ENCODE data around the gene MAPK13. TPM values are rescaled to one million over a fixed set of nuclear protein-coding genes. Genes with fewer than 3 reads are reported as not detected.

MAPK13 gene
- total RNA-seq, 1 experiment from 2014 or later: 47.3 TPM

DNA sequence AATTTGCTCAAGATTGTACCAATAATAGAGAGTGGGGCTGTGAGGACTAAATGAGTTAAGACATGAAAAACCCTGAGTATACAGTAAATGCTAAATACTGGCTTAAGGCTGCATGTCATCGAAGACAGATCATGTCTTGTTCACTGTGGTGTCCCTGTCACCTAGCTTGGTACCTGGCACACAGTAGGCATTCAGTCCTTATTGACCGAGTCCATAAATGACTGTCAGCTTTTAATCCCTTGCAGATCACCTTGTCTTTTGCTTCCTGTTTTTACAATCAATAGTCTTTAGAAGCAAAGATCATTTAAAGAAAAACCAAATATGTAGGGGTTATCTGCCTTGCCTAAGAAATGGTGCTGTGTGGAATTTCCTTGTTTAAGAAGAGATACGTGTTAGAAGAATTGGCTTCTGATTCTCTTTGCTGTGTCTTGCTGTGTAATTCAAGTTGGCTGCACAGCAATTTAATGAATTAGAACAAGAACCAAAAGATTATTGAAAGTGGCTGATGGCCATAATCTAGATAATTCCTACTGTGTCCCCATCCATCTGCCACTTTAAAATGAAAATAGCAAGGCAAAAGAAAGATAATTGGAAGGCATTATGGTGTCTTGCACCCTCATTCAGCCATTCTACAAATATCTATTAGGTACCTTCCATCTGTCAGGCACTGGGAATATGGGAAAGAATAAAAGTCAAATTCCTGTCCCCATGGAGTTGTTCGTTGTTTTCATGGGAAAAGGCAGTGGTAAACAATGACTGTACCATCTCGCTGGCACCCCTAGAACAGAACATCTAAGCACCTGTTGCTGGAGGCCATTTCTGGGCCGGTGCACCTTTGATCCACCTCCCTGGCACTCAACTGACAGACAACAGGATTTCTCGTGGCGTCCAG is 12.4 kb upstream of the MAPK13 start:
- Histone ChIP-seq H3K9me3 (ENCODE audit: control insufficient read depth in 1 of 2, insufficient read depth in 1 of 2, low read depth in 1 of 2, low read length in 2 of 2) (no peaks in the 10 kb centered on the region), H3K27ac (ENCODE audit: low read depth, low read length) (no peak overlapping the region), H3K27me3 (ENCODE audit: insufficient read depth, low read length) (no peaks in the 10 kb centered on the region), H3K79me2 (ENCODE audit: insufficient read depth, low read length) (no peaks in the 10 kb centered on the region), H3K36me3 (ENCODE audit: control insufficient read depth in 1 of 2, insufficient read depth in 2 of 2, low read length in 2 of 2) (no peaks in the 10 kb centered on the region), H2AFZ (ENCODE audit: low read depth, low read length, poor library complexity, severe bottlenecking) (no peak overlapping the region), H3K4me1 (ENCODE audit: control insufficient read depth in 1 of 2, insufficient read depth in 2 of 2, low read length in 2 of 2) (peaks cover 9 to 18% of the 10 kb centered on the region in 2 experiments; a peak in 3 of 4 replicates), H3K9me2 (ENCODE audit: insufficient read depth) (no peaks in the 10 kb centered on the region), H3K4me2 (ENCODE audit: low read length) (no peak overlapping the region), H4K20me1 (ENCODE audit: insufficient read depth) (no peaks in the 10 kb centered on the region), H3K9ac (ENCODE audit: low read length) (no peak overlapping the region), H3K4me3 (replicated peaks in 1 of 2; ENCODE audit: low read depth in 1 of 2, low read length in 2 of 2) (no peak overlapping the region)
- DNase-seq (ENCODE audit: low read depth, low spot score): no peak
- intact Hi-C loops (cut with micrococcal nuclease): no loop called here
- ChIA-PET RAD21 (ENCODE audit: low non-redundant PET in 1 of 2, low total read pairs in 2 of 2, uncharacterized antibody in 2 of 2, unreplicated experiment in 2 of 2) (no interaction called here), POLR2A (no interaction called here), CTCF (no interaction called here)
- BruUV-seq (replicated peaks): no TSS peak
- TF ChIP-seq, protein P1, sequence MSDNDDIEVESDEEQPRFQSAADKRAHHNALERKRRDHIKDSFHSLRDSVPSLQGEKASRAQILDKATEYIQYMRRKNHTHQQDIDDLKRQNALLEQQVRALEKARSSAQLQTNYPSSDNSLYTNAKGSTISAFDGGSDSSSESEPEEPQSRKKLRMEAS (IDR thresholded peaks at IDR 0.05): no peak
- TF ChIP-seq ZNF274 (IDR thresholded peaks at IDR 0.05; ENCODE audit: low read depth, low read length) (no peak), YY1 (IDR thresholded peaks at IDR 0.05; ENCODE audit: extremely low read depth, insufficient replicate concordance, low read depth, low read length) (no peak), EZH2phosphoT487 (IDR thresholded peaks at IDR 0.05; ENCODE audit: borderline replicate concordance) (no peak), SRF (IDR thresholded peaks at IDR 0.05; ENCODE audit: low read depth) (no peak), FOSL1 (IDR thresholded peaks at IDR 0.05; ENCODE audit: low read depth) (no peak), ZFX (IDR thresholded peaks at IDR 0.05) (no peak), SP1 (IDR thresholded peaks at IDR 0.05; ENCODE audit: low read depth) (no peak), EZH2 (IDR thresholded peaks at IDR 0.05) (no peak), TCF7L2 (IDR thresholded peaks at IDR 0.05; ENCODE audit: borderline replicate concordance, extremely low read depth, insufficient read depth, insufficient read length) (no peak), POLR2A (IDR thresholded peaks at IDR 0.05; ENCODE audit: borderline replicate concordance, extremely low read depth, insufficient read depth, insufficient read length) (no peak), CBX3 (IDR thresholded peaks at IDR 0.05; ENCODE audit: low read depth) (no peak), JUND (IDR thresholded peaks at IDR 0.05) (no peak), RAD21 (IDR thresholded peaks at IDR 0.05; ENCODE audit: low read depth) (no peak)
- TF ChIP-seq, protein P2, sequence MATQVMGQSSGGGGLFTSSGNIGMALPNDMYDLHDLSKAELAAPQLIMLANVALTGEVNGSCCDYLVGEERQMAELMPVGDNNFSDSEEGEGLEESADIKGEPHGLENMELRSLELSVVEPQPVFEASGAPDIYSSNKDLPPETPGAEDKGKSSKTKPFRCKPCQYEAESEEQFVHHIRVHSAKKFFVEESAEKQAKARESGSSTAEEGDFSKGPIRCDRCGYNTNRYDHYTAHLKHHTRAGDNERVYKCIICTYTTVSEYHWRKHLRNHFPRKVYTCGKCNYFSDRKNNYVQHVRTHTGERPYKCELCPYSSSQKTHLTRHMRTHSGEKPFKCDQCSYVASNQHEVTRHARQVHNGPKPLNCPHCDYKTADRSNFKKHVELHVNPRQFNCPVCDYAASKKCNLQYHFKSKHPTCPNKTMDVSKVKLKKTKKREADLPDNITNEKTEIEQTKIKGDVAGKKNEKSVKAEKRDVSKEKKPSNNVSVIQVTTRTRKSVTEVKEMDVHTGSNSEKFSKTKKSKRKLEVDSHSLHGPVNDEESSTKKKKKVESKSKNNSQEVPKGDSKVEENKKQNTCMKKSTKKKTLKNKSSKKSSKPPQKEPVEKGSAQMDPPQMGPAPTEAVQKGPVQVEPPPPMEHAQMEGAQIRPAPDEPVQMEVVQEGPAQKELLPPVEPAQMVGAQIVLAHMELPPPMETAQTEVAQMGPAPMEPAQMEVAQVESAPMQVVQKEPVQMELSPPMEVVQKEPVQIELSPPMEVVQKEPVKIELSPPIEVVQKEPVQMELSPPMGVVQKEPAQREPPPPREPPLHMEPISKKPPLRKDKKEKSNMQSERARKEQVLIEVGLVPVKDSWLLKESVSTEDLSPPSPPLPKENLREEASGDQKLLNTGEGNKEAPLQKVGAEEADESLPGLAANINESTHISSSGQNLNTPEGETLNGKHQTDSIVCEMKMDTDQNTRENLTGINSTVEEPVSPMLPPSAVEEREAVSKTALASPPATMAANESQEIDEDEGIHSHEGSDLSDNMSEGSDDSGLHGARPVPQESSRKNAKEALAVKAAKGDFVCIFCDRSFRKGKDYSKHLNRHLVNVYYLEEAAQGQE (IDR thresholded peaks at IDR 0.05; ENCODE audit: low read depth): no peak
- TF ChIP-seq, protein P3, sequence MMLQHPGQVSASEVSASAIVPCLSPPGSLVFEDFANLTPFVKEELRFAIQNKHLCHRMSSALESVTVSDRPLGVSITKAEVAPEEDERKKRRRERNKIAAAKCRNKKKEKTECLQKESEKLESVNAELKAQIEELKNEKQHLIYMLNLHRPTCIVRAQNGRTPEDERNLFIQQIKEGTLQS (IDR thresholded peaks at IDR 0.05): no peak
- ATAC-seq: no peak

All from HCT116 (cell line).